ENCODE results near the gene DYDC2. TPM values are rescaled to one million over a fixed set of nuclear protein-coding genes. Genes with fewer than 3 reads are reported as not detected.
"Not testable (repeated sequence)": the region's sequence is repeated elsewhere in the genome, so short reads cannot be mapped to it uniquely, and the experiment has no call there.

DYDC2 gene
- total and polyA plus RNA-seq, 2 experiments from 2014 or later: not detected

- Histone ChIP-seq H3K4me2 (ENCODE audit: unreplicated experiment) (no peak overlapping the region), H3K9ac (no peak overlapping the region), H2AFZ (no peak overlapping the region), H4K20me1 (ENCODE audit: insufficient read depth) (no peaks in the 10 kb centered on the region), H3K36me3 (ENCODE audit: low read depth) (no peaks in the 10 kb centered on the region), H3K4me1 (ENCODE audit: insufficient read depth) (no peaks in the 10 kb centered on the region), H3F3A (ENCODE audit: insufficient read depth) (no peaks in the 10 kb centered on the region), H3K27ac (no peak overlapping the region), H3K4me3 (no peak overlapping the region), H3K27me3 (replicated peaks; ENCODE audit: insufficient read depth) (no peaks in the 10 kb centered on the region; the same call in 1 of the 2 replicates), H3K9me3 (ENCODE audit: low read depth) (no peaks in the 10 kb centered on the region), H3K9me2 (ENCODE audit: insufficient read depth) (no peaks in the 10 kb centered on the region), H3K79me2 (ENCODE audit: insufficient read depth) (no peaks in the 10 kb centered on the region)
- in situ Hi-C loops (cut with MboI): no loop called here
- no peak for DNase-seq
- WGBS, 2 experiments (ENCODE audit: low coverage in 1 of 2, low lambda C conversion rate in 2 of 2, missing lambda C conversion rate in 2 of 2): 47 to 62% methylated on average over 3 of the region's 3 CpGs
- TF ChIP-seq EZH2 (IDR thresholded peaks at IDR 0.05; ENCODE audit: insufficient read depth, poor library complexity, severe bottlenecking) (no peak), EZH2phosphoT487 (IDR thresholded peaks at IDR 0.05; ENCODE audit: insufficient read depth, low read depth) (no peak)
These were observed 59.3 kb downstream of the DYDC2 start for GRCh38 chr10:80415734-80416478.

- no peak overlapping the region for H3K4me3 ChIP-seq
- no peak for DNase-seq
- no peak overlapping the region for H2AFZ ChIP-seq
- WGBS, 2 experiments (ENCODE audit: low coverage in 1 of 2, low lambda C conversion rate in 2 of 2, missing lambda C conversion rate in 2 of 2): 44 to 46% methylated on average over 15 of the region's 15 CpGs
- no peak overlapping the region for H3K27ac ChIP-seq
- in situ Hi-C loops (cut with MboI): no loop called here
- H3F3A ChIP-seq (ENCODE audit: insufficient read depth): no peaks in the 10 kb centered on the region
- H3K36me3 ChIP-seq (ENCODE audit: low read depth): no peaks in the 10 kb centered on the region
- no peaks in the 10 kb centered on the region for H3K9me3 ChIP-seq (ENCODE audit: low read depth)
- H3K4me2 ChIP-seq (ENCODE audit: unreplicated experiment): no peak overlapping the region
- H3K27me3 ChIP-seq (replicated peaks; ENCODE audit: insufficient read depth): no peaks in the 10 kb centered on the region; the same call in 1 of the 2 replicates
- no peaks in the 10 kb centered on the region for H3K9me2 ChIP-seq (ENCODE audit: insufficient read depth)
- no peaks in the 10 kb centered on the region for H3K4me1 ChIP-seq (ENCODE audit: insufficient read depth)
- no peak for TF ChIP-seq EZH2phosphoT487 (IDR thresholded peaks at IDR 0.05; ENCODE audit: insufficient read depth, low read depth)
- no peak for TF ChIP-seq EZH2 (IDR thresholded peaks at IDR 0.05; ENCODE audit: insufficient read depth, poor library complexity, severe bottlenecking)
- no peaks in the 10 kb centered on the region for H3K79me2 ChIP-seq (ENCODE audit: insufficient read depth)
- no peak overlapping the region for H3K9ac ChIP-seq
- H4K20me1 ChIP-seq (ENCODE audit: insufficient read depth): no peaks in the 10 kb centered on the region
These were observed 60.0 kb downstream of the DYDC2 start for GRCh38 chr10:80416479-80417098.

- H3K9me3 ChIP-seq (ENCODE audit: low read depth); H3K27ac ChIP-seq; H3K4me2 ChIP-seq (ENCODE audit: unreplicated experiment); H2AFZ ChIP-seq; H3K9me2 ChIP-seq (ENCODE audit: insufficient read depth); H3F3A ChIP-seq (ENCODE audit: insufficient read depth); H3K4me3 ChIP-seq; H3K36me3 ChIP-seq (ENCODE audit: low read depth); H3K4me1 ChIP-seq (ENCODE audit: insufficient read depth); DNase-seq; H3K27me3 ChIP-seq (replicated peaks; ENCODE audit: insufficient read depth); H3K79me2 ChIP-seq (ENCODE audit: insufficient read depth); in situ Hi-C loops (cut with MboI); H3K9ac ChIP-seq; H4K20me1 ChIP-seq (ENCODE audit: insufficient read depth): not testable (repeated sequence)
- WGBS, 2 experiments (ENCODE audit: low coverage in 1 of 2, low lambda C conversion rate in 2 of 2, missing lambda C conversion rate in 2 of 2): 65 to 69% methylated on average over 6 of the region's 6 CpGs
These were observed 60.7 kb downstream of the DYDC2 start for GRCh38 chr10:80417256-80417655.

Other genes with a start within 250 kb of the DYDC2 start
- gene PLAC9, start 224.1 kb upstream of the DYDC2 start, total RNA-seq (2014; rRNA removed; shearing (Covaris generic)): 8.8 and 19.6 TPM in 2 replicates
- 117 and 118 TPM in 2 replicates for gene PLAC9, start 224.1 kb upstream of the DYDC2 start, polyA plus RNA-seq (2016; fragmentation: Nextera tagmentation; extraction: Ambion mirVana)
- gene ANXA11, start 151.2 kb upstream of the DYDC2 start, total RNA-seq (2014; rRNA removed; shearing (Covaris generic)): 116 and 121 TPM in 2 replicates
- gene ANXA11, start 151.2 kb upstream of the DYDC2 start, polyA plus RNA-seq (2016; fragmentation: Nextera tagmentation; extraction: Ambion mirVana): 189 and 194 TPM in 2 replicates
- gene MAT1A, start 67.1 kb upstream of the DYDC2 start, total RNA-seq (2014; rRNA removed; shearing (Covaris generic)): not detected in 2 replicates
- gene MAT1A, start 67.1 kb upstream of the DYDC2 start, polyA plus RNA-seq (2016; fragmentation: Nextera tagmentation; extraction: Ambion mirVana): not detected in 2 replicates
- not detected in 2 replicates for gene DYDC1, start within 50 bp of the DYDC2 start, total RNA-seq (2014; rRNA removed; shearing (Covaris generic))
- gene DYDC1, start within 50 bp of the DYDC2 start, polyA plus RNA-seq (2016; fragmentation: Nextera tagmentation; extraction: Ambion mirVana): not detected in 2 replicates
- not detected in 2 replicates for gene PRXL2A, start 51.8 kb downstream of the DYDC2 start, total RNA-seq (2014; rRNA removed; shearing (Covaris generic))
- 0.15 TPM in 1 of 2 replicates, not detected in the other for gene PRXL2A, start 51.8 kb downstream of the DYDC2 start, polyA plus RNA-seq (2016; fragmentation: Nextera tagmentation; extraction: Ambion mirVana)
- 14.1 and 16.1 TPM in 2 replicates for gene TSPAN14, start 97.5 kb downstream of the DYDC2 start, total RNA-seq (2014; rRNA removed; shearing (Covaris generic))
- 22.9 and 23.7 TPM in 2 replicates for gene TSPAN14, start 97.5 kb downstream of the DYDC2 start, polyA plus RNA-seq (2016; fragmentation: Nextera tagmentation; extraction: Ambion mirVana)
- not detected in 2 replicates for gene SH2D4B, start 181.1 kb downstream of the DYDC2 start, total RNA-seq (2014; rRNA removed; shearing (Covaris generic))
- not detected in 2 replicates for gene SH2D4B, start 181.1 kb downstream of the DYDC2 start, polyA plus RNA-seq (2016; fragmentation: Nextera tagmentation; extraction: Ambion mirVana)